Globus pallidus (tissue), 1 donor: ENCODE results near the gene MBL2.

Experiments
- DNase-seq: peaks from one replicate; pipeline ENCODE4 v3.0.0-alpha.2; 2015; ENCODE audit warnings: low spot score

The MBL2 gene

GRCh38 chr10:52772623-52773022 lies at the start of gene MBL2:
MBL2 (minus strand) TSS chr10:52772784; CDS start chr10:52771635, 1,149 bp downstream.
- no peak for DNase-seq

GRCh38 chr10:52820309-52820708 lies 47.7 kb upstream of the MBL2 start:
- DNase-seq: no peak

- peak; percentile 12 for DNase-seq
Observed at GRCh38 chr10:52818019-52818418, 45.4 kb upstream of the MBL2 start.

GRCh38 chr10:52814506-52814905 lies 41.9 kb upstream of the MBL2 start:
- DNase-seq: no peak

- no peak for DNase-seq
Observed at GRCh38 chr10:52811776-52812175, 39.2 kb upstream of the MBL2 start.

GRCh38 chr10:52810761-52811160 lies 38.2 kb upstream of the MBL2 start:
- DNase-seq: no peak

- DNase-seq: no peak
Observed at GRCh38 chr10:52807803-52808202, 35.2 kb upstream of the MBL2 start.

- DNase-seq: no peak
Observed at GRCh38 chr10:52805414-52806285, 33.1 kb upstream of the MBL2 start.

GRCh38 chr10:52801947-52802346 lies 29.4 kb upstream of the MBL2 start:
- DNase-seq: no peak

- no peak for DNase-seq
Observed at GRCh38 chr10:52786098-52786497, 13.5 kb upstream of the MBL2 start.

- no peak for DNase-seq
Observed at GRCh38 chr10:52785418-52785817, 12.8 kb upstream of the MBL2 start.

- DNase-seq: no peak
Observed at GRCh38 chr10:52783726-52784125, 11.1 kb upstream of the MBL2 start.

GRCh38 chr10:52782554-52782953 lies 10.0 kb upstream of the MBL2 start:
- no peak for DNase-seq

- no peak for DNase-seq
Observed at GRCh38 chr10:52780391-52781155, 8.0 kb upstream of the MBL2 start.

GRCh38 chr10:52779541-52780390 lies 7.2 kb upstream of the MBL2 start:
- DNase-seq: peak; percentile 34

GRCh38 chr10:52778511-52779392 lies 6.2 kb upstream of the MBL2 start:
- no peak for DNase-seq

- DNase-seq: no peak
Observed at GRCh38 chr10:52777414-52777813, 4.8 kb upstream of the MBL2 start.

- DNase-seq: no peak
Observed at GRCh38 chr10:52776471-52776903, 3.9 kb upstream of the MBL2 start.

- DNase-seq: no peak
Observed at GRCh38 chr10:52775132-52775647, 2.6 kb upstream of the MBL2 start.

GRCh38 chr10:52774600-52775106 lies 2.1 kb upstream of the MBL2 start:
- DNase-seq: no peak

- DNase-seq: no peak
Observed at GRCh38 chr10:52774182-52774581, 1.6 kb upstream of the MBL2 start.
